Esophagus (tissue), 2 donors: ENCODE measurements around the gene CAPN13. TPM values are rescaled to one million over a fixed set of nuclear protein-coding genes. Genes with fewer than 3 reads are reported as not detected.

Experiments
- H3K27ac ChIP-seq, 2 donors: one replicate each; pipeline ENCODE4 v1.5.1; 2013; ENCODE audit warnings: low read depth in 2 of 2, mild to moderate bottlenecking in 2 of 2, inconsistent platforms in 1 of 2, low read length in 1 of 2, moderate library complexity in 1 of 2
- H3K27me3 ChIP-seq, 2 donors: one replicate each; pipeline ENCODE4 v1.6.1; 2013; ENCODE audit warnings: low read length in 2 of 2, control low read depth in 1 of 2, mild to moderate bottlenecking in 1 of 2; ENCODE audit not compliant: insufficient read depth in 2 of 2, control insufficient read depth in 1 of 2
- H3K36me3 ChIP-seq, 2 donors: one replicate each; pipeline ENCODE4 v1.6.1; 2013; ENCODE audit warnings: low read length in 1 of 2; ENCODE audit not compliant: control insufficient read depth in 2 of 2, insufficient read depth in 2 of 2
- H3K4me1 ChIP-seq, 2 donors: one replicate each; pipeline ENCODE4 v1.6.1; 2013; ENCODE audit warnings: low read length in 1 of 2; ENCODE audit not compliant: control insufficient read depth in 2 of 2, insufficient read depth in 2 of 2
- H3K4me3 ChIP-seq, 2 donors: one replicate each; pipeline ENCODE4 v1.5.1; 2013; ENCODE audit warnings: low read length in 2 of 2, mild to moderate bottlenecking in 2 of 2, low read depth in 1 of 2, moderate library complexity in 1 of 2
- H3K9me3 ChIP-seq, 2 donors: one replicate each; pipeline ENCODE4 v1.6.1; 2013; ENCODE audit warnings: mild to moderate bottlenecking in 2 of 2, low read depth in 1 of 2, low read length in 1 of 2, moderate library complexity in 1 of 2; ENCODE audit not compliant: control insufficient read depth in 2 of 2, insufficient read depth in 1 of 2
- WGBS, 2 donors: extraction: QIAGEN DNeasy Blood & Tissue Kit; methylation state at CpG; one replicate each; pipeline ENCODE4 v1.1.7; 2013; 5-methylcytosine and 5-hydroxymethylcytosine counted together
- polyA plus RNA-seq, 2 donors: library from polyadenylated mRNA; stranded (reverse); fragments of 200-250 nt; gene quantifications; one replicate each; pipeline ENCODE4 v1.2.3, GENCODE V29; 2013
- donor health status: healthy with polysubstance abuse.
- donor health status: Bipolar disorder and iron deficiency.

CAPN13 gene
- polyA plus RNA-seq, 2 donors: 0.41 to 1.5 TPM

DNA sequence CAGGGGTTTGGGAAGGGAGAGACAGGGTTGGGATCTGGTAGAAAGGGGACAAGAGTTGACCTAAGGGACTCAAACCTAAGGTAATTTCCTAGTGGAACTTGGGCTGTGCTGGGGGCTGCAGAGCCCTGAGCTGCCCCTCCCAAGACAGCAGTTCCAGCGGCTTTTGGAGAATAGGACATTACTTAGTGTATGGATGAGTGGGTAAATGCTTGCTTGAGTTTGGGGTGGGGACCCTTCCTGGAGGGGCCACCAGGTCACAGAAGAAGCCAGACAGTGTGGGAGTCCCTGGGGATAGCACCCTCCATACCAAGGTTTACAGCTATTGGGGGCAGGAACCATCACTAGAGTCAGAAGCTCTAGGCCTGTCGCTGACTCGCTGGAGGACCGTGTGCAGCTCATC is 111.5 kb downstream of the CAPN13 start:
- Histone ChIP-seq H3K36me3 (no peaks in the 10 kb centered on the region), H3K9me3 (no peaks in the 10 kb centered on the region), H3K4me3 (no peak overlapping the region), H3K27ac (no peak overlapping the region), H3K4me1 (peaks cover 0 to 5% of the 10 kb centered on the region in 2 donors), H3K27me3 (no peaks in the 10 kb centered on the region)
- 82 to 89% methylated on average over 4 of the region's 4 CpGs for WGBS, 2 donors

- no peaks in the 10 kb centered on the region for H3K9me3 ChIP-seq
- peaks cover 0 to 5% of the 10 kb centered on the region in 2 donors for H3K4me1 ChIP-seq
- H3K36me3 ChIP-seq: no peaks in the 10 kb centered on the region
- H3K27me3 ChIP-seq: no peaks in the 10 kb centered on the region
- no peak overlapping the region for H3K4me3 ChIP-seq
- 52 to 56% methylated on average over 8 of the region's 8 CpGs for WGBS, 2 donors
- H3K27ac ChIP-seq: no peak overlapping the region
Measured at GRCh38 chr2:30694286-30695055, 112.8 kb downstream of the CAPN13 start.

DNA sequence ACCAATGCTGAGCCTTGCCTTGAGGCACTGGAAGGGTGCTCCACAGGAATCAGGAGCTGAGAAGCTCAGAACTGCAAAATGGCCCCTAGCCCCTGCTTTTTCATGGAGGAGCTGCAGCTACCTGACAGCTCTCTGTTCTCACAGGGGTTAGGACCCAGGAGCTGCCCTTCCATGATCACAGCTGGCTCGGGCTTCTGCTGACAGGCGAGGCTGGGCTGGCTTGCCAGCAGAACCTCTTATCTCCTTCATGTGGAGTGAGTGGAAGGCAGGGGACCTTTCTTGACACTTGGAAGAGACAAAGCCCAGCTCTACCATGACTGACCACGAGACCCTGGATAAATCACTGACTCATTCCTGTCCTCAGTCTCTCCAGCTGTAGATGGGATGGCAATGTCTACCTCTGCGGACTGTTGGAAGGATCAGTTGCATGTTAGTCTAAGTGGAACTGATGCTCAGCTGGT is 113.4 kb downstream of the CAPN13 start:
- Histone ChIP-seq H3K4me1 (peaks cover 0 to 5% of the 10 kb centered on the region in 2 donors), H3K27ac (no peak overlapping the region), H3K4me3 (no peak overlapping the region), H3K36me3 (no peaks in the 10 kb centered on the region), H3K9me3 (no peaks in the 10 kb centered on the region), H3K27me3 (no peaks in the 10 kb centered on the region)
- 78 to 81% methylated on average over 4 of the region's 4 CpGs for WGBS, 2 donors

GRCh38 chr2:30692829-30693275 is 114.4 kb downstream of the CAPN13 start:
- H3K36me3 ChIP-seq: no peaks in the 10 kb centered on the region
- H3K4me1 ChIP-seq: peaks cover 0 to 5% of the 10 kb centered on the region in 2 donors
- H3K27ac ChIP-seq: no peak overlapping the region
- no peaks in the 10 kb centered on the region for H3K27me3 ChIP-seq
- H3K4me3 ChIP-seq: no peak overlapping the region
- 89 to 91% methylated on average over 7 of the region's 7 CpGs for WGBS, 2 donors
- H3K9me3 ChIP-seq: no peaks in the 10 kb centered on the region

GRCh38 chr2:30691948-30692828 is 115.1 kb downstream of the CAPN13 start:
- Histone ChIP-seq H3K4me1 (peaks cover 0 to 5% of the 10 kb centered on the region in 2 donors), H3K27me3 (no peaks in the 10 kb centered on the region), H3K9me3 (no peaks in the 10 kb centered on the region), H3K27ac (no peak overlapping the region), H3K36me3 (no peaks in the 10 kb centered on the region), H3K4me3 (no peak overlapping the region)
- WGBS, 2 donors: 85 to 88% methylated on average over 16 of the region's 16 CpGs

GRCh38 chr2:30691091-30691947 is 115.9 kb downstream of the CAPN13 start:
- Histone ChIP-seq H3K9me3 (no peaks in the 10 kb centered on the region), H3K27ac (no peak overlapping the region), H3K27me3 (no peaks in the 10 kb centered on the region), H3K36me3 (no peaks in the 10 kb centered on the region), H3K4me1 (peaks cover 0 to 5% of the 10 kb centered on the region in 2 donors), H3K4me3 (no peak overlapping the region)
- 88 to 93% methylated on average over 7 of the region's 7 CpGs for WGBS, 2 donors

- Histone ChIP-seq H3K4me3 (no peak overlapping the region), H3K36me3 (no peaks in the 10 kb centered on the region), H3K9me3 (no peaks in the 10 kb centered on the region), H3K27ac (peak overlapping the region; percentile 20 to 38), H3K27me3 (no peaks in the 10 kb centered on the region), H3K4me1 (peaks cover 0 to 5% of the 10 kb centered on the region in 2 donors)
- WGBS, 2 donors: 63% methylated on average over 5 of the region's 5 CpGs
Measured at GRCh38 chr2:30690126-30690561, 117.1 kb downstream of the CAPN13 start.

DNA sequence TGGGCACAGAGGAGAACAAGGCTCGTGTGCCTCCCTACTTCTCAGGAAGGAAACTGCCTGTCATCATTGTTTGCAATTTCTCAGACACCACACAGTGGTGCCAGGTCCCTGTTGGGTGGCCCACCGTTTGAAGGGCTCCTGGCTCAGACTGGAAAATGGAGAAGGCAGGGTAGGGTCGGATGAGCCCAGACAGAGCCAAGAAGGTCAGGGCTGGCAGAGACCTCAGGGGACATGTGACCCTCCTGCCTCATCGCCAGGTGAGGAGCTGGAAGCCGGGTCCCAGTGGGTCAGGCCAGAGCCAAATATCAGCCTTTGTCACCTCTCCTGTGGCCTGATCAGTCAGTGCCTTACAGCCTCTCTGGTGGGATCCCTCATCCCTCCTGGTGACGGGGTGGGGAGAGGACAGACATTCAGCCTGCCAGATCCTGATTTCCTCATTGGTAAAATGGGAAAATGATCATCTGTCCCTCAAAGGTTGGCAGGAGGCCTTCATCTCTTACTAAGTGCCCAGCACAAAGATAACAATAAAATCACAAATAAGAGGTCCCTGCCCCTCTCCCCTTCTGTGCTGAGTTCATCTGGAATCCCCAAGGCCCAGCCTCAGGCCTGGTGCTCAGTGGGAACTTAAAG is 117.6 kb downstream of the CAPN13 start:
- no peak overlapping the region for H3K4me3 ChIP-seq
- WGBS, 2 donors: 64 to 69% methylated on average over 6 of the region's 6 CpGs
- no peaks in the 10 kb centered on the region for H3K36me3 ChIP-seq
- H3K27me3 ChIP-seq: no peaks in the 10 kb centered on the region
- H3K4me1 ChIP-seq: peaks cover 0 to 5% of the 10 kb centered on the region in 2 donors
- H3K27ac ChIP-seq: peak overlapping the region; percentile 16 to 20
- H3K9me3 ChIP-seq: no peaks in the 10 kb centered on the region
